Heart right ventricle (tissue), 16 donors: Measurements from ENCODE around the gene GPR65. TPM values are rescaled to one million over a fixed set of nuclear protein-coding genes. Genes with fewer than 3 reads are reported as not detected.

ENCODE experiments used
- ATAC-seq, 8 donors: fragments of 200-7000 bp; cut with Tn5 transposase; one replicate each; pipeline ENCODE4 v1.9.1; 2020; ENCODE audit warnings: mild to moderate bottlenecking in 8 of 8, moderate library complexity in 8 of 8, moderate number of reproducible peaks in 1 of 8
- DNase-seq, 2 donors: peaks; one replicate each; pipeline ENCODE4 v3.0.0-alpha.2; 2020
- H3K27ac ChIP-seq, 10 donors: fragments of 200-600 bp; sonication (generic) in 2 of 10; one replicate each; pipeline versions ENCODE4 v1.5.0 to v1.8.0; 2020 to 2022; ENCODE audit warnings: mild to moderate bottlenecking in 3 of 10
- H3K27me3 ChIP-seq, 7 donors: fragments of 200-600 bp; one replicate each; pipeline ENCODE4 v1.8.0; 2021 to 2022; ENCODE audit warnings: mild to moderate bottlenecking in 2 of 7
- H3K36me3 ChIP-seq, 9 donors: fragments of 200-600 bp; sonication (generic) in 1 of 9; one replicate each; pipeline versions ENCODE4 v1.5.0 to v1.8.0; 2020 to 2022; ENCODE audit warnings: mild to moderate bottlenecking in 2 of 9
- H3K4me1 ChIP-seq, 9 donors: fragments of 200-600 bp; sonication (generic) in 1 of 9; one replicate each; pipeline versions ENCODE4 v1.5.0 to v1.8.0; 2020 to 2022; ENCODE audit warnings: mild to moderate bottlenecking in 4 of 9
- H3K4me3 ChIP-seq, 10 donors: fragments of 200-600 bp; sonication (generic) in 2 of 10; one replicate each; pipeline versions ENCODE4 v1.5.0 to v1.8.0; 2020 to 2022; ENCODE audit warnings: mild to moderate bottlenecking in 7 of 10, moderate library complexity in 2 of 10
- H3K9me3 ChIP-seq, 11 donors: fragments of 200-600 bp in 10 of 11; sonication (generic) in 2 of 11; one replicate each; pipeline versions ENCODE4 v1.5.0 to v1.8.0; 2013 to 2022; ENCODE audit warnings: mild to moderate bottlenecking in 2 of 11, control low read depth in 1 of 11, moderate library complexity in 1 of 11
- WGBS, 2 donors: extraction: QIAGEN DNeasy Blood & Tissue Kit; methylation state at CpG; one replicate each; pipeline ENCODE4 v1.1.7; 2013; ENCODE audit warnings: inconsistent platforms in 1 of 2; 5-methylcytosine and 5-hydroxymethylcytosine counted together
- intact Hi-C, 10 donors: fragments of 100-400 bp; cut with DNase I; formaldehyde crosslinking; loops; one replicate each; pipeline versions ENCODE4 v1.11.1 to v1.14.2; 2022
- polyA plus RNA-seq, 2 donors: library from polyadenylated mRNA; stranded (reverse); fragments of 200-250 nt; gene quantifications; one replicate each; pipeline ENCODE4 v1.2.3, GENCODE V29; 2013
- total RNA-seq, 10 donors: library from RNA; stranded (reverse); fragmentation: NEBNext Ultra II Directional in 3 of 10; extraction: Animal tissue kit (Norgen Biotek cat#: 25700) in 3 of 10; gene quantifications; one replicate each; pipeline versions ENCODE4 v1.2.1 to v1.2.4, GENCODE V29; 2021 to 2023
- TF ChIP-seq, protein P1 (sequence below), 9 donors: fragments of 200-600 bp; sonication (generic) in 2 of 9; IDR thresholded peaks; one replicate each; pipeline versions ENCODE4 v1.5.0 to v1.8.0; 2021 to 2022; ENCODE audit warnings: antibody characterized with exemption in 9 of 9, mild to moderate bottlenecking in 5 of 9, moderate library complexity in 1 of 9
- donor health status: Arrhythmogenic right ventricular cardiomyopathy.
- donor health status: ischemic (EF 13 %, LVEDD 7.1; RV severe dilation, severe dysfunction).
- donor health status: healthy with polysubstance abuse.
- donor health status: DM: no; HTN: yes; CAD: no.
- donor health status: DM: no; HTN: no; CAD: no.
- donor health status: ischemic (EF 25% LVEDD 6.9; RV normal size, moderate dysfunction).
- donor health status: ischemic (EF 25% LVEDD 5.7; RV mildly dilated, moderate dysfunction).
- donor health status: healthy.
- donor health status: DM: yes; HTN: yes; CAD: no.
- donor health status: Ischemic cardiomyopathy.
- donor health status: ischemic (EF 35%, LVEDD 5.7; RV mildly dilated, moderate dysfunction).
- donor health status: nonischemic (EF 11% LVEDD 7.7; RV severe dilation, severe dysfunction).
- donor health status: DM: yes; HTN: yes; CAD: no.
- donor health status: PGD.
- donor health status: ischemic (EF 29% LVEDD 5.4; RV normal size, mild dysfunction).
- donor health status: nonischemic (EF 23%, LVEDD 6.1; RV moderate dilation, normal function).

GPR65 gene
- total and polyA plus RNA-seq, 12 donors, result 0.09 to 3.2 (median 0.29) TPM

DNA sequence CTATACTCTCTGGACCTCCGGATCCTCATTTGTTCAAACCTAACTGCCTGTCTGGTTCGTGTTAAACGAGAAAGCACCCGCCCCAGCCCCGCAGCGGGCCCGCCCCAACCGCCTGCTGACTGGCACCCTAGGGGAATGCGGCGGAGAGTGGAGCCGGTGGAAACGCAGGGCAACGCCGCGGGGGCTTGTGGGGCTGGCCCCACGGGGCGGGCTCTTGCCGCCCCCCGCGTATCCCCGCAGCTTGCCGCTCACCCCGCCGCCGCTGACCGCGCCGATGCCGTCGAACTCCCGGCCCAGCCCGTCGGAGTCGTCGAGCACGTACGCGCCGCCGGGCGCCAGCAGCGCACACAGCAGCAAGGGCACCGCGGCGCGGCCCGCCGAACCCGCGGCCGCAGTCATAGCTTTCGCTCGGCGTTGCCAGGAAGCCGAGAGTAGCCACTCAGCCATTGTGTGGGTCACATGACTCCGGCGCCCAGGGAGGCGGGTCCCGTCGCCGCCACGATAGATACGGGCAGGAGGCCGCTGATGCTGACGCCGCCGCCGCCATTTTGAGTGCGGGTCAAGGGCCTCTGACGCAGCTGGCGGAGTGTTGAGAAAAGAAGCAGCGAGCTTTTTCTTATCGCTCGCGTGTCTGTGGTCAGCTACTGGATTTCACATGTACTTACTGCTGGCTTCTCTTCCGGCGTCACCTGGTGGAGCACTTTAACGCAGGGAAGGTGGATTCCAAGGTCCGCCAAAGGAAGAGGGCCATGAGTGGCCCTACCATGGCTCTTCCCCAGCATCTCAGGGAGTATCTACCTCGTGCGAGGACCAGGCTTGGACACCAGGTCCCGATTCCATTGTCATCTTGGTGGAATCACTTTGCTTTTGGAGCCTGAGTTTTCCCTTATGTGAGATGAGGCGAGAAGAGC is 12.0 kb upstream of the GPR65 start, which contains the start of gene GALC:
Gene GALC, minus strand, starts transcription at position 465 of the 911 bp plus-strand sequence. Its CDS starts 18 bp downstream, at position 447.
- no peaks in the 10 kb centered on the region for H3K27me3 ChIP-seq
- intact Hi-C loops, result loop anchor here in 1 of 10 donors (10.0 kb wide), 1 partner anchor 392 kb away; the partner anchor contains the start of gene SPATA7
- WGBS, 2 donors, result 2% methylated on average over 81 to 83 of the region's 83 CpGs
- H3K4me3 ChIP-seq, result peak within 1 kb of the TSS; percentile 31 to 88 (median 78)
- no peaks in the 10 kb centered on the region for H3K36me3 ChIP-seq
- TF ChIP-seq, protein P1, sequence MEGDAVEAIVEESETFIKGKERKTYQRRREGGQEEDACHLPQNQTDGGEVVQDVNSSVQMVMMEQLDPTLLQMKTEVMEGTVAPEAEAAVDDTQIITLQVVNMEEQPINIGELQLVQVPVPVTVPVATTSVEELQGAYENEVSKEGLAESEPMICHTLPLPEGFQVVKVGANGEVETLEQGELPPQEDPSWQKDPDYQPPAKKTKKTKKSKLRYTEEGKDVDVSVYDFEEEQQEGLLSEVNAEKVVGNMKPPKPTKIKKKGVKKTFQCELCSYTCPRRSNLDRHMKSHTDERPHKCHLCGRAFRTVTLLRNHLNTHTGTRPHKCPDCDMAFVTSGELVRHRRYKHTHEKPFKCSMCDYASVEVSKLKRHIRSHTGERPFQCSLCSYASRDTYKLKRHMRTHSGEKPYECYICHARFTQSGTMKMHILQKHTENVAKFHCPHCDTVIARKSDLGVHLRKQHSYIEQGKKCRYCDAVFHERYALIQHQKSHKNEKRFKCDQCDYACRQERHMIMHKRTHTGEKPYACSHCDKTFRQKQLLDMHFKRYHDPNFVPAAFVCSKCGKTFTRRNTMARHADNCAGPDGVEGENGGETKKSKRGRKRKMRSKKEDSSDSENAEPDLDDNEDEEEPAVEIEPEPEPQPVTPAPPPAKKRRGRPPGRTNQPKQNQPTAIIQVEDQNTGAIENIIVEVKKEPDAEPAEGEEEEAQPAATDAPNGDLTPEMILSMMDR (IDR thresholded peaks at IDR 0.05), result no peak
- H3K27ac ChIP-seq, result peak within 1 kb of the TSS; percentile 78 to 99 (median 94)
- no peaks in the 10 kb centered on the region for H3K9me3 ChIP-seq
- DNase-seq (peak; percentile 95 to 96), ATAC-seq (peak; percentile 96 to 97 (median 97))
- H3K4me1 ChIP-seq, result peaks cover 0 to 54% (median 18%) of the 10 kb centered on the region in 9 donors

GRCh38 chr14:87994974-87995373 is 10.0 kb upstream of the GPR65 start:
- Histone ChIP-seq H3K27me3 (no peaks in the 10 kb centered on the region), H3K9me3 (no peaks in the 10 kb centered on the region), H3K4me3 (no peak overlapping the region), H3K27ac (peak overlapping the region in 5 of 10 donors; percentile 11 to 99 (median 46)), H3K4me1 (peaks cover 0 to 67% (median 18%) of the 10 kb centered on the region in 9 donors), H3K36me3 (no peaks in the 10 kb centered on the region)
- ATAC-seq (no peak), DNase-seq (no peak)
- intact Hi-C loops, result loop anchor here in 1 of 10 donors (10.0 kb wide), 1 partner anchor 390 kb away; the partner anchor contains the start of gene SPATA7
- WGBS, 2 donors, result 87 to 89% methylated on average over 6 of the region's 6 CpGs
- TF ChIP-seq, protein P1 (IDR thresholded peaks at IDR 0.05), result no peak

DNA sequence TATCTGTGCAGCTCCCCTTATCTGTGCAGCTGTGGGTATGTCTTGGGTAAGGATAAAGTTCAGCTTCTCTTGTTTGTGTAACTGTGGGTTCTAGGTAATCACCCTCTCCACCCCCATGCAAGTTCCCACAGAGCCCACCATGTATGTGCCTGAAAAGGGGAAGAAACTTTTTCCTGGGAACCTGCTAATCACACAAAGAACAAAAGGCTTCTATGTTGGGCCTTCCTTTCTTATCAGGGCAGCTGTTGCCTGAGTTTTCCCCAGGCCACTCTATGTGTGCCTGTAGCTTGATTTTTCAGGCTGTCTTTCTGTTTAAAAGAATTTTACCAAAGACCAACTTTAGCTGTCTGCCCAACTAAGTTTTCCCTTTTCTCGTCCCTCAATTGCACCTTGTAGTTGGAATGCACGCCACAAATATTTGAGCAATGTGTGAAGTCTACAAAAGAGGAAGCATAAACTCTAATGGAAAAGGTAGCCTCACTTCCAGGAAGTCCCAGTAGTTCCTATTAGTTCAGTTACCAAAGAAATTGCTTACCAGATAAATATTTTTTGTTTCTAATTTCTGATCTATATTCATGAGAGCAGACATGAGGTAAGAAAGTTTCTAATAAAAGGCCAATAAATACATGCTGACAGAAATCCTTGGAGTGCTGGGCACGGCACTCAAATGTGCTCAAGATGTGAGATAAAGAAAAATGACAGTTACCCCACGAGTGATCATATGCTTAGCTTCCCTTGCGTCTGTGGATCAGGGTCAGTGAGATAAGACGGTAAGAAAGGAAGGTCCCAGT is 9.2 kb upstream of the GPR65 start:
- H3K36me3 ChIP-seq, result no peaks in the 10 kb centered on the region
- WGBS, 2 donors, result 26 to 37% methylated on average over 6 of the region's 6 CpGs
- H3K27ac ChIP-seq, result peak overlapping the region in 6 of 10 donors; percentile 11 to 99 (median 38)
- no peak for ATAC-seq
- no peaks in the 10 kb centered on the region for H3K9me3 ChIP-seq
- DNase-seq, result no peak
- intact Hi-C loops, result loop anchor here in 1 of 10 donors (10.0 kb wide), 1 partner anchor 389 kb away; the partner anchor contains the start of gene SPATA7
- no peaks in the 10 kb centered on the region for H3K27me3 ChIP-seq
- TF ChIP-seq, protein P1 (IDR thresholded peaks at IDR 0.05), result no peak
- H3K4me1 ChIP-seq, result peaks cover 0 to 62% (median 18%) of the 10 kb centered on the region in 9 donors
- H3K4me3 ChIP-seq, result no peak overlapping the region

DNA sequence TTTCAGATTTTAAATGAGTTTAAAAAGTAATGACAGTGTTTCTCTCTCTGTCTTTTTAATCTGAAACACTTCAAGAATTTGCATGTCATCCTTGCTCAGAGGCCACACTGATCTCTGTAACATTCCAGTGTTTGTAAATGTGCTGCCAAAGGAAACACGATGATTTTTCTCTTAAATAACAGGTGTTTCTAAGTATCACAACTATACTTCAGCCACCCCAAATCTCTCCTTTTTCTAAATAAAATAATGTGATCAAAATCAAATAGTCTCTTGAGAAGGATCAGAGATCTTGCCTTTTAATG is 8.7 kb upstream of the GPR65 start:
- H3K36me3 ChIP-seq, result no peaks in the 10 kb centered on the region
- ATAC-seq (no peak), DNase-seq (no peak)
- peak overlapping the region in 6 of 10 donors; percentile 11 to 99 (median 38) for H3K27ac ChIP-seq
- H3K4me3 ChIP-seq, result no peak overlapping the region
- TF ChIP-seq, protein P1 (IDR thresholded peaks at IDR 0.05), result no peak
- no peaks in the 10 kb centered on the region for H3K9me3 ChIP-seq
- WGBS, 2 donors, result 24 to 26% methylated on average over 1 of the region's 1 CpG
- H3K4me1 ChIP-seq, result peaks cover 0 to 61% (median 14%) of the 10 kb centered on the region in 9 donors
- intact Hi-C loops, result loop anchor here in 1 of 10 donors (10.0 kb wide), 1 partner anchor 389 kb away; the partner anchor contains the start of gene SPATA7
- H3K27me3 ChIP-seq, result no peaks in the 10 kb centered on the region
